ENCODE results near the gene OR2D2.

DNA sequence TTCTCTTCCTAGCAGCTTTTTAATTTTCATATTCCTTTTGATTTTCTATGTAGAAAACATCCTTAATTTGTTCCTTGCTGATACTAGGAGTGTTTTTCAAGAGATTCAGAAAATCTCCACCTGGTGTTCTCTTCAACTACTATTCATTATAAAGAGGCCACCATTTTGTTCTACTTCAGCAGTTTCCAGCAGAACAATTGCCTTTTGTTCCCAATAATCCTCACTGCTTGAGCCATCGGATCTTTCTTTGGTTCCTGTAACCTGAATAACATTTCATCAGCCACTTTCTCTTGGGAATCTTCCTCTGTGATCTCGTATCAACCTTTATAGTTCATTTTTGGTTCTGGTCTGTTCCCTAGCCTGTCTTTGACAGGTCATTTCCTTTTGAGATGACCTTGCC, 48.6 kb downstream of the OR2D2 start:
- TF ChIP-seq, protein P1, sequence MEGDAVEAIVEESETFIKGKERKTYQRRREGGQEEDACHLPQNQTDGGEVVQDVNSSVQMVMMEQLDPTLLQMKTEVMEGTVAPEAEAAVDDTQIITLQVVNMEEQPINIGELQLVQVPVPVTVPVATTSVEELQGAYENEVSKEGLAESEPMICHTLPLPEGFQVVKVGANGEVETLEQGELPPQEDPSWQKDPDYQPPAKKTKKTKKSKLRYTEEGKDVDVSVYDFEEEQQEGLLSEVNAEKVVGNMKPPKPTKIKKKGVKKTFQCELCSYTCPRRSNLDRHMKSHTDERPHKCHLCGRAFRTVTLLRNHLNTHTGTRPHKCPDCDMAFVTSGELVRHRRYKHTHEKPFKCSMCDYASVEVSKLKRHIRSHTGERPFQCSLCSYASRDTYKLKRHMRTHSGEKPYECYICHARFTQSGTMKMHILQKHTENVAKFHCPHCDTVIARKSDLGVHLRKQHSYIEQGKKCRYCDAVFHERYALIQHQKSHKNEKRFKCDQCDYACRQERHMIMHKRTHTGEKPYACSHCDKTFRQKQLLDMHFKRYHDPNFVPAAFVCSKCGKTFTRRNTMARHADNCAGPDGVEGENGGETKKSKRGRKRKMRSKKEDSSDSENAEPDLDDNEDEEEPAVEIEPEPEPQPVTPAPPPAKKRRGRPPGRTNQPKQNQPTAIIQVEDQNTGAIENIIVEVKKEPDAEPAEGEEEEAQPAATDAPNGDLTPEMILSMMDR (IDR thresholded peaks at IDR 0.05), result no peak
- TF ChIP-seq POLR2A (IDR thresholded peaks at IDR 0.05), result no peak
